Measurements from ENCODE around the gene CTDSP1.

The CTDSP1 gene

DNA sequence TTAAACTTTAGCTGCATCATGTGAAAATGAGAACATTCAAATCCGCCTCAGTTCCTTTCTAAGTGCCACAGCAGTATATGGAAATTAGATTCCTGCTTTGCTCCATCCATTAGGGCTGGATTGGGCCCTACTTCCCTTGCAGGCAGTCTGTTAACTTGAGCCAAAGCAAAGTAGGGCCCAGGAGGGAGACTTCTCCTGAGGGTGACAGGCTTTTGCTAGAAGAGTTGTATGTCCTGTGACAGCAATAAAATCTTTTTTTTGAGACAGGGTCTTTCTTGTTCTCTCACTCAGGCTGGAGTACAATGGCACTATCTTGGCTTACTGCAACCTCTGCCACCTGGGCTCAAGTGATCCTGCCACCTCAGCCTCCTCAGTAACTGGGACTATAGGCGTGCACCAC is 47.4 kb downstream of the CTDSP1 start:
- no peak for TF ChIP-seq CTCF (IDR thresholded peaks at IDR 0.05; ENCODE audit: extremely low read depth, missing control alignments)
- no peak for DNase-seq (ENCODE audit: low spot score)

DNA sequence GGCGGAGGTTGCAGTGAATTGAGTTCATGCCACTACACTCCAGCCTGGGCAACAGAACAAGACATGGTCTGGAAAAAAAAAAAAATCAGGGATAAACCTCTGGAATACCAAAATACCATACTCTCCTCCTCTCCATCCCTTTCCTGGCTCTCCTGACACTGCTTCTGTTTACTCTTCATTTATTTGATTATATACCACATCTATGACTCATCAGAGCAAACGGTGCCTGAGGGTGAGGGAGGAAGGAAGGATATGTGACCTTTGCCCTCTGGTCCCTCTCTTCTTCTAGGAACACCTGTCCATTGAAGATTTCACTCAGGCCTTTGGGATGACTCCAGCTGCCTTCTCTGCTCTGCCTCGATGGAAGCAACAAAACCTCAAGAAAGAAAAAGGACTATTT is 49.3 kb downstream of the CTDSP1 start:
- TF ChIP-seq CTCF (IDR thresholded peaks at IDR 0.05; ENCODE audit: extremely low read depth, missing control alignments), result no peak
- no peak for DNase-seq (ENCODE audit: low spot score)

DNA sequence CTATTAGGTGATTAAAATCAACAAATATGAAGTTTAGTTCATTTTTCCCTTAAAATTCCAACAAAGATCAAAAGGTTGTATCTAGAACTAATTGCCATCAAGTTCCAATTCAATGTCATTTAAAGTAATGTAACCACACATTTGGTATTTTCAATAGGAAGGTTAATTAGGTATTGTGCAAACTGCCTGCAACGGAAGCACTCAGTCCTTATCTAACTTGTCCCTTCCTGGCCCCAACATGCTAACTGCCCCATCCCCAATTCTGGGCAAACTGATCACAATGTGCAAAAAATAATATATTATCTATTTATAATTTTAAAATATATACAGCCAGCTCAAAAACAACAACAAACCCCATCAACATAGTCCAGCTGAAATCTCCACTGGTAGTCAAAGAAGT is 52.4 kb downstream of the CTDSP1 start:
- no peak for TF ChIP-seq CTCF (IDR thresholded peaks at IDR 0.05; ENCODE audit: extremely low read depth, missing control alignments)
- DNase-seq (ENCODE audit: low spot score), result no peak
